Measurements from ENCODE around the gene ZRANB1.
A peak's percentile ranks its signal among the peaks of the same experiment; 100 is the strongest.

The ZRANB1 gene

DNA sequence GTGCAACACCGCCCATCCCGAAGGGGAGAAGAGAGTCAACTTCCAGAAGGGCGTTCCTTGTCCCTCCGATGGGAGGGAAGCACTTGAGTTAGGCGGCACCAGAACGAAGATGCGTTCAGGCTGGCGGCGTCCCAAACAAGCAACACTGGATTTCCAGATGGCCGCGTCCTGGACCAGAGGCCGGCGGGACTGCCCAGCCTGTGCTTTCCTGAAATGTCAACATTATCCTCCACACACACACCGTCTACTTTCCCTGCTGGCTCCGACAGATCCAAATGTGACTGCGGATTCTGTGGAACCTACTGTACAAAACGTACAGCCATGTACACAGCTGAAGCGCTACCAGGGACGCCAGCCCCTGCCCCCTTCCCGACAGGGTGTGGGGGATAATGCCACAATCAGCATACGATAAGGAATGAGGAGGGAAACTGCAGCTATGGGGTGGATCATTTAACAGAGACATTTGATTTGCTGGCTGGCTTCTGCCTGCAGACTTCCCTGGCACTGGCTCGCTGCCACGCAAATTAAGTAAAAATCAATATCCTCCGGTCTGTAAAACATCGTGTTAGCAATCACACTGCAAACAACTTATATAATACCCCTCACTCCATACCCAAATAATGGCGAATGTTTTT is 82.1 kb downstream of the ZRANB1 start:
- peak; percentile 97 for DNase-seq

GRCh38 chr10:125024497-125025234 is 82.7 kb downstream of the ZRANB1 start:
- peak; percentile 97 for DNase-seq

GRCh38 chr10:125025341-125025740 is 83.4 kb downstream of the ZRANB1 start:
- DNase-seq: no peak

GRCh38 chr10:125026036-125026931 is 84.4 kb downstream of the ZRANB1 start:
- DNase-seq: no peak

GRCh38 chr10:125026974-125027735 is 85.2 kb downstream of the ZRANB1 start:
- DNase-seq: no peak

DNA sequence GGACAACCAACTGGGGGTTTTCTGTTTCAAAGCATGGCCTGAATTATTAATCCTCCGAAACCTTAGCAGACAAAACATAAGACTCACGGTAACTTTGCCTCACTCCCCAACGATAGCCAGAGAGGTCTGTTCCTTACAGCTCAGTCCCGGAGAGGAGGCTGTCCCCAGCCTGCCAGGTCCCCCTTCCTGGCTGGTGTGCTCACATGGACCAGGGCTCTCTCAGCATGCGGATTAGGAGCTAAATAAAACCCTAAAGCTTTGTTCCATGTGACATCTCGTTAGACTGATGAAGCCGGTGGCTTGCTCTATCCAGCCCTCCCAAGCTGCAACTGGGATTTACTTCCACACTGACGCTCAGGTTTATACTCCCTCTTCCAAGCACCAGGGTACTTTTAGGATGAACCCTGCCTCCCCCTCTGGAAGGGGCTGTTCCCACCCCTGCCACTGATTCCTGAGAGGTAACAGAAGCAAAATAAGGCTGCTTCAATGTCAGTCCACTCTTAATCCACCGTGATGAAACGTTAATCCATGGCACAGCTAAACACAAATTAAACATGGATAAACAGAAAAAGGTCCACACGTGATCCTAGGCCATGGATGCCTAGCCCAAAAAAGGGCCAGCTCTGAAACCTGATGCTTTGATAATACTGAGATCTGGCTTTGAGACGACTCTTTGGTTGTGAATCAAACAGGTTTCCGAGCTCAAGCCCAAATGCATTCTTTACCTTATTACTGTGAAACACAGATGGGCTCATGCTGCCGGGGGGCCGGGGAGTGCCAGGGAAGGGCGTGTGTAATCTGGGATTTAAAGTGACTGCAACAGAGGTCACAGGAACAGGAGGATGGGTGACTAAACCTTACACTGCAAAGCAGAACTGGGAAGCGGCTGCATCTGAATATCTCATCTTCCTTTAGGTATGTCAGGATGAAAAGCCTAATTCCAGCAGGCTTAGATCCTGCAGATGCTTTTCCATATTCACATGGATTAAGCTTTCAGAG is 86.2 kb downstream of the ZRANB1 start:
- DNase-seq: no peak

GRCh38 chr10:125029584-125030242 is 87.8 kb downstream of the ZRANB1 start:
- DNase-seq: no peak

DNA sequence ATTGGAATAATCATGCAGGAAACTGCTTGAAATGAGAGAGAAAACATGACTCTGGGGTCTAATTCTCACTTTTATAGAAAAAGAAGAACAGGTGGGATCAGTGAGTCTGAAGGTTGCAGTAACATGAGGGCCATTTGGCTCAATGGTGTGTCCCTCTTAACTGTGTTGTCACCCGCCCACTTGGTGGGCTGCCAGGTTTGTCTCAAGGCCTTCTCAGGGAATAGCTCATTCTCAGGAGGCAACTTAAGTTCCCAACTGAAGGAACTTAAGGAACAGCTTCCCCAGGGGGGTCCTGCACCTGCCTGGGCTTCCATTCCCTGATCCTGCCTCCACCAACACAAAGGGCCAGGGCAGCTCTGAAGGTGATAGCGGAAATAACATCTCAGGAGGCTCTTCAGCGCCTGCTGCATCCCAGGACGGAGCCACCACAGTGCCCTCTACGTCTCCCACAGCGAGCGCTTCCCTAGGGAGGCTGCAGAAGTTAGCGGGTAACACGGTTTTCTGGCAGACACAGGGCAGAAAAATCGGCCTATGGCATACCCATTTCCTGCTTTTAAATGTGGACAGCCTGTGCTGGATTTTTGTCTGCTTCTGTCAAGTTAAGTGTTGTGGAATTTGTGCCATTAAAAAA is 88.8 kb downstream of the ZRANB1 start:
- no peak for DNase-seq

GRCh38 chr10:125032474-125033020 is 90.6 kb downstream of the ZRANB1 start:
- no peak for DNase-seq

- no peak for DNase-seq
These were observed 91.4 kb downstream of the ZRANB1 start for GRCh38 chr10:125033146-125033924.

DNA sequence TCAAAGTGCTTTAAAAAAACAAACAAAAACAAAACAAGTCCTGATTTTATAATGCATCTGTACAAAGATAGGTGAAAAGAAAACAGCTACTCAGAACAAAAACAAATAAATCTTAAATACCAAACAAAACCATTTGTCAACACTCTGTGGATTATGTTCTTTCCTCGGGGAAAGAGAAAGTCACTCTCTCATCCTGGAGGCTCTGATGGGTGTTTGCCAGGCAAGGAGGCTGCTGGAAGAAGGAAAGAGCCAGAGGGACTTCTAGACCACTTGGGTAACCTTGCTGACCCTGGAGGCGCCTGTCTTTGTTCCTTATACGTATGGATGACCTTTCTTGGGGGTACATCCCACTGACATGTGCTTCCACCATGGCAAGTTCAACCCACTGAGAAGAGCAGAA is 92.8 kb downstream of the ZRANB1 start:
- DNase-seq: no peak

DNA sequence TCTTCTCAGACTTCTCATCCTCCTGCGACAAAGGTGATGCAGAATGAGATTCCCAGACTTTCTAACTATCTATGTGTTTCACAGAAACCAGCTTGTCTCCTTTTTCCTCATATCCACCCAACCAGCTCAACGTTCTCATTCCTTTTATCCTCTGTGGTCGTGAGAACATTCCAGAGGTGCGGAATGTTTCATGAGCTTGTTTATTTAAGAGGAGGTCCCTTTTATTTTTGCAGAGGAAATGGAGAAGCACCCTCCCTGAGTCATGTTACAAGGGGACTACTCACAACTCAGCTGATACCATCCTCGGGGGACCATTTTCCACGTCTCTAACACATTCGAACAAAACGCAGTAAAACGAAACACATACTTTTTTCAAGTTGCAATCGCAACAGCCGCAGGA is 93.2 kb downstream of the ZRANB1 start:
- DNase-seq: no peak

GRCh38 chr10:125035588-125036295 is 93.8 kb downstream of the ZRANB1 start:
- no peak for DNase-seq

- DNase-seq: no peak
These were observed 95.4 kb downstream of the ZRANB1 start for GRCh38 chr10:125037145-125037877.

Data from NCI-H1436 (cell line).